Measurements from ENCODE around the gene KCNK4.

- TF ChIP-seq CTCF (IDR thresholded peaks at IDR 0.05; ENCODE audit: poor library complexity, severe bottlenecking) (peak; percentile 13), TAF1 (IDR thresholded peaks at IDR 0.05; ENCODE audit: low read depth) (no peak), EZH2 (IDR thresholded peaks at IDR 0.05; ENCODE audit: borderline replicate concordance, insufficient read depth, low read length, poor library complexity, severe bottlenecking) (no peak), POLR2AphosphoS5 (IDR thresholded peaks at IDR 0.05) (no peak)
These were observed 38.9 kb upstream of the KCNK4 start for GRCh38 chr11:64252003-64252872.

Data from neural cell (in vitro differentiated cells).